SK-N-SH treated with all-trans-retinoic acid at 6 μM for 48 hours (cell line): ENCODE measurements around the gene ROBO1.

Source experiments
- ATAC-seq: fragments of 200-7000 bp; cut with Tn5 transposase; 3 replicates; pipeline ENCODE4 v1.9.1; 2020; ENCODE audit warnings: mild to moderate bottlenecking, moderate library complexity
- ARNTL ChIP-seq: fragments of 450-650 bp; formaldehyde crosslinking; IDR thresholded peaks from 2 replicates; pipeline ENCODE4 v1.5.0; 2020; ENCODE audit warnings: low read depth, mild to moderate bottlenecking, moderate library complexity, borderline replicate concordance
- BACH2 ChIP-seq: fragments of 250-450 bp; sonication (Bioruptor Pico); IDR thresholded peaks from 2 replicates; pipeline ENCODE4 v1.9.0; 2021; ENCODE audit warnings: mild to moderate bottlenecking, borderline replicate concordance
- CREB5 ChIP-seq: fragments of 250-450 bp; sonication (Bioruptor Pico); IDR thresholded peaks from 2 replicates; pipeline ENCODE4 v1.5.1; 2020; ENCODE audit warnings: low read depth, mild to moderate bottlenecking, moderate library complexity
- CSRNP3 ChIP-seq: fragments of 250-450 bp; sonication (Bioruptor Pico); IDR thresholded peaks from 2 replicates; pipeline ENCODE4 v1.5.1; 2021; ENCODE audit warnings: mild to moderate bottlenecking, moderate library complexity
- ESRRG ChIP-seq: fragments of 250-450 bp; sonication (Bioruptor Pico); IDR thresholded peaks from 2 replicates; pipeline ENCODE4 v1.6.1; 2021; ENCODE audit warnings: mild to moderate bottlenecking
- GLIS3 ChIP-seq: fragments of 250-450 bp; sonication (Bioruptor Pico); IDR thresholded peaks from 2 replicates; pipeline ENCODE4 v1.5.0; 2020; ENCODE audit warnings: mild to moderate bottlenecking, moderate library complexity
- ISL1 ChIP-seq: fragments of 250-450 bp; sonication (Bioruptor Pico); IDR thresholded peaks from 2 replicates; pipeline ENCODE4 v2.1.2; 2022; ENCODE audit warnings: mild to moderate bottlenecking, moderate library complexity
- OSR1 ChIP-seq: fragments of 250-450 bp; sonication (Bioruptor Pico); IDR thresholded peaks from 2 replicates; pipeline ENCODE4 v1.8.0; 2022; ENCODE audit warnings: moderate library complexity, mild to moderate bottlenecking, inconsistent platforms
- PATZ1 ChIP-seq: fragments of 250-450 bp; sonication (Bioruptor Pico); IDR thresholded peaks from 2 replicates; pipeline ENCODE4 v1.8.0; 2020; ENCODE audit warnings: mild to moderate bottlenecking, moderate library complexity, borderline replicate concordance
- POU6F1 ChIP-seq: fragments of 250-450 bp; sonication (Bioruptor Pico); IDR thresholded peaks from 2 replicates; pipeline ENCODE4 v1.8.0; 2021; ENCODE audit warnings: low read depth, mild to moderate bottlenecking, moderate library complexity, borderline replicate concordance
- PPARA ChIP-seq: fragments of 250-450 bp; sonication (Bioruptor Pico); IDR thresholded peaks from 2 replicates; pipeline ENCODE4 v1.5.0; 2020; ENCODE audit warnings: mild to moderate bottlenecking, borderline replicate concordance
- RARB ChIP-seq: fragments of 250-450 bp; sonication (Bioruptor Pico); IDR thresholded peaks from 2 replicates; pipeline ENCODE4 v1.8.0; 2021; ENCODE audit warnings: mild to moderate bottlenecking, moderate library complexity
- TCF4 ChIP-seq: fragments of 250-450 bp; sonication (Bioruptor Pico); IDR thresholded peaks from 2 replicates; pipeline ENCODE4 v1.8.0; 2021; ENCODE audit warnings: mild to moderate bottlenecking, moderate library complexity, borderline replicate concordance
- TOX ChIP-seq: fragments of 250-450 bp; sonication (Bioruptor Pico); IDR thresholded peaks from 2 replicates; pipeline ENCODE4 v1.8.0; 2021; ENCODE audit warnings: mild to moderate bottlenecking, moderate library complexity, borderline replicate concordance
- ZC3H10 ChIP-seq: fragments of 250-450 bp; sonication (Bioruptor Pico); IDR thresholded peaks from 2 replicates; pipeline ENCODE4 v1.5.1; 2021; ENCODE audit warnings: mild to moderate bottlenecking, moderate library complexity
- ZFP3 ChIP-seq: fragments of 250-450 bp; sonication (Bioruptor Pico); IDR thresholded peaks from 2 replicates; pipeline ENCODE4 v1.5.0; 2020; ENCODE audit warnings: mild to moderate bottlenecking, moderate library complexity
- ZFP30 ChIP-seq: fragments of 450-650 bp; formaldehyde crosslinking; IDR thresholded peaks from 2 replicates; pipeline ENCODE4 v1.5.0; 2022; ENCODE audit warnings: mild to moderate bottlenecking, moderate library complexity
- ZNF565 ChIP-seq: fragments of 450-650 bp; formaldehyde crosslinking; conservative IDR thresholded peaks from 2 replicates; pipeline ENCODE4 v1.5.0; 2020; ENCODE audit warnings: low read depth, mild to moderate bottlenecking, moderate library complexity
- ZNF70 ChIP-seq: fragments of 450-650 bp; formaldehyde crosslinking; IDR thresholded peaks from 2 replicates; pipeline ENCODE4 v1.5.0; 2020; ENCODE audit warnings: mild to moderate bottlenecking, moderate library complexity
- TF ChIP-seq, protein P1 (sequence below): fragments of 250-450 bp; sonication (Bioruptor Pico); IDR thresholded peaks from 2 replicates; pipeline ENCODE4 v1.5.0; 2020; ENCODE audit warnings: mild to moderate bottlenecking, moderate library complexity

ROBO1 gene

DNA sequence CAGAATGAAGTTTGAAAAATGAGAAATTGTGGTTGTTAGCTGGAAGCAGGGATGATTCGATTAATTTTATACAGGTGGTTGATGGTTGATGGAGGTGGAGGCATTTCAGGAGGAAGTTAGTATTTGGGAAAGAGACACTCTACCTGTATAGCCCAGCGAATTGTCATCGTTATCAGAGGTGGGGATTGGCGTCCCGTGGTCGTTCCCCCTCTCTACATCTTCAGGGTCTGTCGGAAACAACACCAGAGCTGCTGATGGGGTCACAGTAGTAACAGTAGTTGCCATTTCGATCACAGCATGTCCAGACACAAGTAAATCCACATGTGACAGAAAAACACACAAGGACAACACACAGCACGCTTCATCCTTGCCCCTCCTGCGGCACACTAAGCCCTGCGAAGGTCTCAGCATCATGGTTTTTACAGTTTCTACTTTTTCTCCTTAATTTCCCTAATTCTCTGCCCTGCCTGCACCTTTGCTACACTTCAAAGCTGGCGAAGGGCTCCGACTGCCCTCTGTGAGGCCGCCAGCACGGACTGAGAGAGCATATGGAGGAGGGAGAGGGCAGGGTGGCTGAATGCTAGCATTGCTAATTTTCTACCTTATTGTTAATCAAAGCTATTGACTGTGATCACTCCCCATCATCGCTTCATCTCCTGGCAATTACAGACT lies 642.3 kb downstream of the ROBO1 start:
- no peak for ATAC-seq
- TF ChIP-seq, protein P1, sequence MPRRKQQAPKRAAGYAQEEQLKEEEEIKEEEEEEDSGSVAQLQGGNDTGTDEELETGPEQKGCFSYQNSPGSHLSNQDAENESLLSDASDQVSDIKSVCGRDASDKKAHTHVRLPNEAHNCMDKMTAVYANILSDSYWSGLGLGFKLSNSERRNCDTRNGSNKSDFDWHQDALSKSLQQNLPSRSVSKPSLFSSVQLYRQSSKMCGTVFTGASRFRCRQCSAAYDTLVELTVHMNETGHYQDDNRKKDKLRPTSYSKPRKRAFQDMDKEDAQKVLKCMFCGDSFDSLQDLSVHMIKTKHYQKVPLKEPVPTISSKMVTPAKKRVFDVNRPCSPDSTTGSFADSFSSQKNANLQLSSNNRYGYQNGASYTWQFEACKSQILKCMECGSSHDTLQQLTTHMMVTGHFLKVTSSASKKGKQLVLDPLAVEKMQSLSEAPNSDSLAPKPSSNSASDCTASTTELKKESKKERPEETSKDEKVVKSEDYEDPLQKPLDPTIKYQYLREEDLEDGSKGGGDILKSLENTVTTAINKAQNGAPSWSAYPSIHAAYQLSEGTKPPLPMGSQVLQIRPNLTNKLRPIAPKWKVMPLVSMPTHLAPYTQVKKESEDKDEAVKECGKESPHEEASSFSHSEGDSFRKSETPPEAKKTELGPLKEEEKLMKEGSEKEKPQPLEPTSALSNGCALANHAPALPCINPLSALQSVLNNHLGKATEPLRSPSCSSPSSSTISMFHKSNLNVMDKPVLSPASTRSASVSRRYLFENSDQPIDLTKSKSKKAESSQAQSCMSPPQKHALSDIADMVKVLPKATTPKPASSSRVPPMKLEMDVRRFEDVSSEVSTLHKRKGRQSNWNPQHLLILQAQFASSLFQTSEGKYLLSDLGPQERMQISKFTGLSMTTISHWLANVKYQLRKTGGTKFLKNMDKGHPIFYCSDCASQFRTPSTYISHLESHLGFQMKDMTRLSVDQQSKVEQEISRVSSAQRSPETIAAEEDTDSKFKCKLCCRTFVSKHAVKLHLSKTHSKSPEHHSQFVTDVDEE (CRISPR knock-in tag) = no peak
- TF ChIP-seq, all 23 proteins: peak for 0

DNA sequence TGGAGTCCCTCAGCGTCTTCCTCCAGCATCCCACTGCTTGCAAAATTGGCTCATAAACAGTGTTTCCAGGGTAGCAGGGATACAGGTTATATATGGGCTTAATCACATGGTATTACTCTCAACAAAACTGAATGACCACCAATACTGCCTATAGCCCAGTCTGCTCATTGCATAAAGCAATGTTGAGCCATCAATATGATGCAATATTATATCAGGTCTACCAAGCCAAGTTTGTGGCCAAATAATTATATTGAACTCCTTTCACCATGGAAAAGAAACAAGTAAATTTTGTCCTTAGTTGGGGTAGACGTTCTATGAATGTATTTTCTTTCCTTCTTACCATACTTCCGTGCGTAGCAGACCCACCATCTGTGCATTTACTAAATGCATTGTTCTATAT lies 652.3 kb downstream of the ROBO1 start:
- TF ChIP-seq POU6F1 (no peak), ARNTL (CRISPR knock-in tag) (no peak), ZFP3 (CRISPR knock-in tag) (no peak), PATZ1 (CRISPR knock-in tag) (no peak), ISL1 (CRISPR knock-in tag) (no peak), BACH2 (CRISPR knock-in tag) (no peak), TCF4 (CRISPR knock-in tag) (no peak), ZC3H10 (CRISPR knock-in tag) (no peak), ZNF70 (CRISPR knock-in tag) (no peak), ESRRG (CRISPR knock-in tag) (no peak), ZNF565 (CRISPR knock-in tag) (no peak), RARB (no peak), OSR1 (CRISPR knock-in tag) (no peak), ZFP30 (no peak), PPARA (CRISPR knock-in tag) (no peak), TOX (CRISPR knock-in tag) (no peak), CREB5 (CRISPR knock-in tag) (no peak), GLIS3 (CRISPR knock-in tag) (no peak), CSRNP3 (CRISPR knock-in tag) (no peak)
- TF ChIP-seq, protein P1 (CRISPR knock-in tag) = no peak
- no peak for ATAC-seq
